Mammary epithelial cell (primary cell): ENCODE data around the gene CASQ2.

Experiments used
- EZH2 ChIP-seq: IDR thresholded peaks from 2 replicates; pipeline ENCODE4 v1.6.1; 2012; ENCODE audit warnings: low read length, inconsistent platforms, borderline replicate concordance
- TF ChIP-seq, protein P1 (sequence below), 2 donors: IDR thresholded peaks in 1 of 2; conservative IDR thresholded peaks in 1 of 2; 2 replicates each; pipeline ENCODE4 v1.5.1; 2011 to 2012; ENCODE audit warnings: inconsistent platforms in 2 of 2, low read length in 2 of 2, mild to moderate bottlenecking in 2 of 2, control low read depth in 1 of 2, low read depth in 1 of 2; ENCODE audit not compliant: insufficient read depth in 1 of 2; ENCODE audit errors: extremely low read depth in 1 of 2

GRCh38 chr1:115705963-115706362 lies 62.6 kb downstream of the CASQ2 start:
- TF ChIP-seq, protein P1, sequence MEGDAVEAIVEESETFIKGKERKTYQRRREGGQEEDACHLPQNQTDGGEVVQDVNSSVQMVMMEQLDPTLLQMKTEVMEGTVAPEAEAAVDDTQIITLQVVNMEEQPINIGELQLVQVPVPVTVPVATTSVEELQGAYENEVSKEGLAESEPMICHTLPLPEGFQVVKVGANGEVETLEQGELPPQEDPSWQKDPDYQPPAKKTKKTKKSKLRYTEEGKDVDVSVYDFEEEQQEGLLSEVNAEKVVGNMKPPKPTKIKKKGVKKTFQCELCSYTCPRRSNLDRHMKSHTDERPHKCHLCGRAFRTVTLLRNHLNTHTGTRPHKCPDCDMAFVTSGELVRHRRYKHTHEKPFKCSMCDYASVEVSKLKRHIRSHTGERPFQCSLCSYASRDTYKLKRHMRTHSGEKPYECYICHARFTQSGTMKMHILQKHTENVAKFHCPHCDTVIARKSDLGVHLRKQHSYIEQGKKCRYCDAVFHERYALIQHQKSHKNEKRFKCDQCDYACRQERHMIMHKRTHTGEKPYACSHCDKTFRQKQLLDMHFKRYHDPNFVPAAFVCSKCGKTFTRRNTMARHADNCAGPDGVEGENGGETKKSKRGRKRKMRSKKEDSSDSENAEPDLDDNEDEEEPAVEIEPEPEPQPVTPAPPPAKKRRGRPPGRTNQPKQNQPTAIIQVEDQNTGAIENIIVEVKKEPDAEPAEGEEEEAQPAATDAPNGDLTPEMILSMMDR (conservative IDR thresholded peaks at IDR 0.05 in 1 of 2, IDR thresholded peaks at IDR 0.05 in 1 of 2; ENCODE audit: extremely low read depth in 1 of 2, insufficient read depth in 1 of 2, low read depth in 1 of 2, low read length in 2 of 2): no peak
- no peak for TF ChIP-seq EZH2
